Neural progenitor cell (in vitro differentiated cells): ENCODE results near the gene SND1.

Experiments used
- CTCF ChIP-seq: fragments of 200-600 bp; sonication (generic); IDR thresholded peaks from 2 replicates; pipeline ENCODE4 v1.5.1; 2017; ENCODE audit warnings: antibody characterized with exemption, mild to moderate bottlenecking
- EZH2 ChIP-seq: fragments of 200-600 bp; sonication (generic); IDR thresholded peaks from 2 replicates; pipeline ENCODE4 v1.6.1; 2017; ENCODE audit warnings: antibody characterized with exemption, mild to moderate bottlenecking, moderate library complexity
- EZH2phosphoT487 ChIP-seq: fragments of 200-600 bp; sonication (generic); IDR thresholded peaks from 2 replicates; pipeline ENCODE4 v1.6.1; 2017; ENCODE audit warnings: antibody characterized with exemption

- TF ChIP-seq CTCF (no peak), EZH2 (no peak), EZH2phosphoT487 (no peak)
Observed at GRCh38 chr7:127863082-127863481, 211.1 kb downstream of the SND1 start.
